Neural cell (in vitro differentiated cells): Measurements from ENCODE around the gene TNNT2.

ENCODE experiments used
- POLR2AphosphoS5 ChIP-seq: IDR thresholded peaks from 2 replicates; pipeline ENCODE4 v1.6.1; 2012
- TF ChIP-seq, protein P1 (sequence below): fragments of 450-650 bp; IDR thresholded peaks from 2 replicates; pipeline ENCODE4 v1.5.1; 2014; ENCODE audit warnings: antibody characterized with exemption, mild to moderate bottlenecking, moderate library complexity; ENCODE audit not compliant: poor library complexity, severe bottlenecking

DNA sequence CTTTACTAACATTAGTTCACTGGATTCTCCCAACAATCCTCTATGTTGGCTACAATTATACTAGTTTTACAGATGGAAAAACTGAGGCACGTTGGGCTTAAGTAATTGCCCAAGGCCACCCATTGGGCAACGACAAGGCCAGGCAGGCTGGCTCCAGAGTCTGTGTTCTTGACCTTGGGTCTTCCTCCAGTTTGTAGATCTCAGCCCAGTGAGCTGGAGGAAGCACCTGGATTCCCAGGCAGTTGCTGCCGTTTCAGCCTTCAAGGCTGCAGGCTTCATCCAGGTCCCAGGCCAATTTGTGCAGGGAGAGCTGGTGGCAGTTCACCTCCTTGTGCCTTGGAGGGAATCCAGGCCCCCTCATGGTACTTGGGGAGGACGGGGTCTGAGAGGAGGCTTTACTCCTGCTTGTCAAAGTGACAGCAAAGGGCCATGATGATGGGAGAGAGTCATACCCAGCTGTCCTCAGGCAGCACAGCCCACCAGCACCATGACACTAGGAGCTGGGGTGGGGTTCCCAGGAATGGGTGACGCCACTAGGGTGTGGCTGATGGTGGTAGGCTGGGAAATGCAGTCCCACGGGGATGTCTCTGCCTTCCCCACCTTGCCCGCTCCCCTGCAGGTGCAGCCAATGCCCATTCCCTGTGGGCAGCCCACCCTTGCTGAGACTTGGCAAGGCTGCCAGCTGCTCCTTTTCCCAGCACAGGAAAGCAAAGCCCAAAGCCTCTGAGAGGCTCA, 67.1 kb downstream of the TNNT2 start:
- TF ChIP-seq, protein P1, sequence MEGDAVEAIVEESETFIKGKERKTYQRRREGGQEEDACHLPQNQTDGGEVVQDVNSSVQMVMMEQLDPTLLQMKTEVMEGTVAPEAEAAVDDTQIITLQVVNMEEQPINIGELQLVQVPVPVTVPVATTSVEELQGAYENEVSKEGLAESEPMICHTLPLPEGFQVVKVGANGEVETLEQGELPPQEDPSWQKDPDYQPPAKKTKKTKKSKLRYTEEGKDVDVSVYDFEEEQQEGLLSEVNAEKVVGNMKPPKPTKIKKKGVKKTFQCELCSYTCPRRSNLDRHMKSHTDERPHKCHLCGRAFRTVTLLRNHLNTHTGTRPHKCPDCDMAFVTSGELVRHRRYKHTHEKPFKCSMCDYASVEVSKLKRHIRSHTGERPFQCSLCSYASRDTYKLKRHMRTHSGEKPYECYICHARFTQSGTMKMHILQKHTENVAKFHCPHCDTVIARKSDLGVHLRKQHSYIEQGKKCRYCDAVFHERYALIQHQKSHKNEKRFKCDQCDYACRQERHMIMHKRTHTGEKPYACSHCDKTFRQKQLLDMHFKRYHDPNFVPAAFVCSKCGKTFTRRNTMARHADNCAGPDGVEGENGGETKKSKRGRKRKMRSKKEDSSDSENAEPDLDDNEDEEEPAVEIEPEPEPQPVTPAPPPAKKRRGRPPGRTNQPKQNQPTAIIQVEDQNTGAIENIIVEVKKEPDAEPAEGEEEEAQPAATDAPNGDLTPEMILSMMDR, result no peak
- no peak for TF ChIP-seq POLR2AphosphoS5
